Tibial nerve (tissue), 4 donors: ENCODE data around the gene ZNF221. TPM values are rescaled to one million over a fixed set of nuclear protein-coding genes. Genes with fewer than 3 reads are reported as not detected.
"Not testable (repeated sequence)": the region's sequence is repeated elsewhere in the genome, so short reads cannot be mapped to it uniquely, and the experiment has no call there.

Source experiments
- DNase-seq, 2 donors: peaks; one replicate each; pipeline ENCODE4 v3.0.0-alpha.2; 2019; ENCODE audit warnings: low spot score in 2 of 2
- H3K27ac ChIP-seq, 4 donors: fragments of 200-600 bp; sonication (generic) in 3 of 4; one replicate each; pipeline ENCODE4 v1.5.1; 2017 to 2019; ENCODE audit warnings: mild to moderate bottlenecking in 1 of 4
- H3K27me3 ChIP-seq, 2 donors: fragments of 200-600 bp; sonication (generic) in 1 of 2; one replicate each; pipeline versions ENCODE4 v1.5.1 to v1.6.0; 2017 to 2019
- H3K36me3 ChIP-seq, 3 donors: fragments of 200-600 bp; sonication (generic); one replicate each; pipeline ENCODE4 v1.5.1; 2018 to 2019
- H3K4me1 ChIP-seq, 4 donors: fragments of 200-600 bp; sonication (generic) in 3 of 4; one replicate each; pipeline ENCODE4 v1.5.1; 2017 to 2019
- H3K4me3 ChIP-seq, 4 donors: fragments of 200-600 bp; sonication (generic) in 3 of 4; one replicate each; pipeline ENCODE4 v1.5.1; 2017 to 2019; ENCODE audit warnings: mild to moderate bottlenecking in 1 of 4, moderate library complexity in 1 of 4
- H3K9me3 ChIP-seq, 4 donors: fragments of 200-600 bp; sonication (generic) in 3 of 4; one replicate each; pipeline ENCODE4 v1.5.1; 2017 to 2019
- EP300 ChIP-seq, 2 donors: sonication (generic); formaldehyde crosslinking; IDR thresholded peaks; one replicate each; pipeline ENCODE4 v1.6.1; 2017; ENCODE audit warnings: antibody characterized with exemption in 2 of 2, mild to moderate bottlenecking in 1 of 2
- POLR2A ChIP-seq, 2 donors: fragments of 450-650 bp; IDR thresholded peaks; one replicate each; pipeline ENCODE4 v1.6.1; 2017; ENCODE audit warnings: antibody characterized with exemption in 2 of 2, mild to moderate bottlenecking in 2 of 2, moderate library complexity in 2 of 2
- WGBS, 2 donors: methylation state at CpG; one replicate each; pipeline ENCODE4 v1.1.5; 2018; 5-methylcytosine and 5-hydroxymethylcytosine counted together
- total RNA-seq, 4 donors: library from RNA; depleted of rRNA; stranded (reverse); fragments of >200 nt; gene quantifications; one replicate each; pipeline ENCODE4 v1.1.0, GENCODE V29; 2016
- TF ChIP-seq, protein P1 (sequence below), 5 experiments: fragments of 200-600 bp in 3 of 5; fragments of 450-650 bp in 2 of 5; sonication (generic) in 3 of 5; IDR thresholded peaks; one replicate each; pipeline ENCODE4 v1.5.1; 2016 to 2019; ENCODE audit warnings: antibody characterized with exemption in 5 of 5, mild to moderate bottlenecking in 3 of 5, moderate library complexity in 2 of 5

The ZNF221 gene
- total RNA-seq, 4 donors from 2014 or later, result 3.6 to 7.3 (median 6.5) TPM

DNA sequence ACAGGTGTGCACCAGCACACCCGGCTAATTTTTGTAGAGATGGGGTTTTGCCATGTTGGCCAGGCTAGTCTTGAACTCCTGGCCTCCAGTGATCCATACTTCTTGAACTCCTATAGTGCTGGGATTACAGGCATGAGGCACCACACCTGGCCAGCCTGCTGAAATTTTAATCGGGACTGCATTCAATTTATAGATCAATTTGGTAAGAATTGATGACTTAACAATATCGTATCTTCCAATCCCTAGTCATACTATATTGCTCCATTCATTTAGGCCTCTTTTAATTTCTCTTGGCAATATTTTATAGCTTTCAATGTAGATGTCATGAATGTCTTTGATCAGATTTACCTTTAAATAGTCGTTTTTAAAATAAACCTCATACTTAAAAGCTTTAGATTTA lies 10.3 kb upstream of the ZNF221 start:
- H3K27ac ChIP-seq, result no peak overlapping the region
- no peaks in the 10 kb centered on the region for H3K36me3 ChIP-seq
- H3K4me3 ChIP-seq, result no peak overlapping the region
- H3K9me3 ChIP-seq, result no peaks in the 10 kb centered on the region
- H3K4me1 ChIP-seq, result peaks cover 0 to 3% (median 1%) of the 10 kb centered on the region in 4 donors
- DNase-seq, result no peak
- WGBS, 2 donors, result 75 to 82% methylated on average over 4 of the region's 4 CpGs
- TF ChIP-seq POLR2A (IDR thresholded peaks at IDR 0.05) (no peak), EP300 (IDR thresholded peaks at IDR 0.05) (no peak)
- TF ChIP-seq, protein P1, sequence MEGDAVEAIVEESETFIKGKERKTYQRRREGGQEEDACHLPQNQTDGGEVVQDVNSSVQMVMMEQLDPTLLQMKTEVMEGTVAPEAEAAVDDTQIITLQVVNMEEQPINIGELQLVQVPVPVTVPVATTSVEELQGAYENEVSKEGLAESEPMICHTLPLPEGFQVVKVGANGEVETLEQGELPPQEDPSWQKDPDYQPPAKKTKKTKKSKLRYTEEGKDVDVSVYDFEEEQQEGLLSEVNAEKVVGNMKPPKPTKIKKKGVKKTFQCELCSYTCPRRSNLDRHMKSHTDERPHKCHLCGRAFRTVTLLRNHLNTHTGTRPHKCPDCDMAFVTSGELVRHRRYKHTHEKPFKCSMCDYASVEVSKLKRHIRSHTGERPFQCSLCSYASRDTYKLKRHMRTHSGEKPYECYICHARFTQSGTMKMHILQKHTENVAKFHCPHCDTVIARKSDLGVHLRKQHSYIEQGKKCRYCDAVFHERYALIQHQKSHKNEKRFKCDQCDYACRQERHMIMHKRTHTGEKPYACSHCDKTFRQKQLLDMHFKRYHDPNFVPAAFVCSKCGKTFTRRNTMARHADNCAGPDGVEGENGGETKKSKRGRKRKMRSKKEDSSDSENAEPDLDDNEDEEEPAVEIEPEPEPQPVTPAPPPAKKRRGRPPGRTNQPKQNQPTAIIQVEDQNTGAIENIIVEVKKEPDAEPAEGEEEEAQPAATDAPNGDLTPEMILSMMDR (IDR thresholded peaks at IDR 0.05), result no peak
- H3K27me3 ChIP-seq, result no peaks in the 10 kb centered on the region

DNA sequence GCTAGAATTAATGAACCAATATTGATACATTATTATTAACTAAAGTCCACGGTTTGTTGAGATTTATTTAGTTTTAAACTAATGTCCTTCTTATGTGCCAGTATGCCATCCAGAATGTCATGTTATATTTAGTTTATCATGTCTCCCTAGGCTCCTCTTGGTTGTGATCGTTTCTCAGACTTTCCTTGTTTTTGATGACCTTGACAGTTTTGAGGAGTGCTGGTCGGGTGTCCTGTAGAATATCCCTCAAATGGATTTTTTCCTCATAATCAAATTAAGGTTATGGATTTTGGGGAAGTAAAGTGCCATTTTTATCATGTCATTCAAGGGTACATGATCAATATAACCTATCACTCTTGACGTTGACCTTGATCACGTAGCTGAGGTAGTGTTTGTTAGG lies 9.8 kb upstream of the ZNF221 start:
- H3K9me3 ChIP-seq, result no peaks in the 10 kb centered on the region
- WGBS, 2 donors, result 74 to 79% methylated on average over 5 of the region's 5 CpGs
- H3K27ac ChIP-seq, result no peak overlapping the region
- no peak for DNase-seq
- H3K4me3 ChIP-seq, result no peak overlapping the region
- TF ChIP-seq EP300 (IDR thresholded peaks at IDR 0.05) (no peak), POLR2A (IDR thresholded peaks at IDR 0.05) (no peak)
- TF ChIP-seq, protein P1 (IDR thresholded peaks at IDR 0.05), result no peak
- no peaks in the 10 kb centered on the region for H3K4me1 ChIP-seq
- no peaks in the 10 kb centered on the region for H3K27me3 ChIP-seq
- no peaks in the 10 kb centered on the region for H3K36me3 ChIP-seq

DNA sequence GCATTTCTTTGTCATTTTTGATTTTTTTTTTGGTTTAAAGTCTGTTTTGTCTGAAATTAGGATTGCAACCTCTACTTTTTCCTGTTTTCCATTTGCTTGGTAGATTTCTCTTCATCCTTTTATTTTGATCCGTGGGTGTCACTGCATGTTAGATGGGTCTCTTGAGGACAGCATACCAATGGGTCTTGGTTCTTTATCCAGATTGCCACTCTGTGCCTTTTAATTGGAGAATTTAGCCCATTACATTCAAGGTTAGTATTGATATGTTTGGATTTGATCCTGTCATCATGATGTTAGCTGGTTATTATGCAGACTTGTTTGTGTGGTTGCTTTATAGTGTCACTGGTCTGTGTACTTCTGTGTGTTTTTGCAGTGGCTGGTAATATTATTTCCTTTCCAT lies 3.6 kb upstream of the ZNF221 start:
- not testable (repeated sequence) for H3K36me3 ChIP-seq

DNA sequence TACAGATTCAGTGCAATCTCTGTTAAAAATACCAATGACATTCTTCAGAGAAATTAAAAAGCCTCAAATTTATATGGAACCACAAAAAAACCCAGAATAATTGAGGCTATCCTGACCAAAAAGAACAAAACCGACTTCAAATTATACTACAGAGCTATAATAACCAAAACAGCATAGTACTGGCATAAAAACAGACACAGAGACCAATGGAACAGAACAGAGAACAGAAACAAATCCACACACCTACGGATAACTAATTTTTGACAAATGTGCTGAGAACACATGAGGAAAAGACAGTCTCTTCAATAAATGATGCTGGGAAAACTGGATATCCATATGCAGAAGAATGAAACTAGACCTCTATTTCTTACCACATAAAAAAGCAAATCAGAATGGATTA lies 1.2 kb upstream of the ZNF221 start:
- not testable (repeated sequence) for DNase-seq, H3K4me3 ChIP-seq, H3K4me1 ChIP-seq, H3K27me3 ChIP-seq, H3K27ac ChIP-seq
- WGBS, 2 donors, result 93 to 94% methylated on average over 2 of the region's 2 CpGs
- Histone ChIP-seq H3K9me3 (peaks cover 0 to 54% (median 4%) of the 10 kb centered on the region in 4 donors), H3K36me3 (peaks cover 0 to 25% (median 0%) of the 10 kb centered on the region in 3 donors)

More for the DNA sequence above, 3.6 kb upstream of the ZNF221 start:
- not testable (repeated sequence) for H3K27me3 ChIP-seq, H3K4me3 ChIP-seq, H3K27ac ChIP-seq, DNase-seq, H3K4me1 ChIP-seq
- 0 to 3% methylated on average over 1 of the region's 1 CpG for WGBS, 2 donors
- H3K9me3 ChIP-seq, result peaks cover 0 to 31% (median 3%) of the 10 kb centered on the region in 4 donors

DNA sequence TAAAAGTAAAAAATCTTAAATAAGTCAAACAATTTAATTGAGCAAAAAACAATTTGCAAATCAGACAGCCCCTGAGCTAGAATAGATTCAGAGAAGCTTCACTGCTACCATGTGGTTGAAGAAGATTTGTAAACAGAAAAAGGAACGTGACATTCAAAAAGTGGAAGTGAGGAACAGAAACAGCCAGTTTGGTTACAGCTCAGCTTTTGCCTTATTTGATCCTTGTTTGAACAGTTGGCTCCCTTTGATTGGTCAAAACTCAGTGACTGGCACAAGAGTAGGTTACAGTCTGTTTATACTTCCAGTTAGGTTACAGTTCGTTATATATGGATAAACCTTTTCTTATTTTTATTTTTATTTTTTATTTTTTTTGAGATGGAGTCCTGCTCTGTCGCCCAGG lies 5.8 kb downstream of the ZNF221 start:
- DNase-seq, result no peak
- H3K4me1 ChIP-seq, result no peaks in the 10 kb centered on the region
- H3K27ac ChIP-seq, result no peak overlapping the region
- peaks cover 0 to 93% (median 34%) of the 10 kb centered on the region in 4 donors for H3K9me3 ChIP-seq
- 93 to 98% methylated on average over 3 of the region's 3 CpGs for WGBS, 2 donors
- TF ChIP-seq, protein P1 (IDR thresholded peaks at IDR 0.05), result no peak
- TF ChIP-seq EP300 (IDR thresholded peaks at IDR 0.05) (no peak), POLR2A (IDR thresholded peaks at IDR 0.05) (no peak)
- peaks cover 0 to 94% (median 0%) of the 10 kb centered on the region in 3 donors for H3K36me3 ChIP-seq
- no peak overlapping the region for H3K4me3 ChIP-seq
- H3K27me3 ChIP-seq, result no peaks in the 10 kb centered on the region

DNA sequence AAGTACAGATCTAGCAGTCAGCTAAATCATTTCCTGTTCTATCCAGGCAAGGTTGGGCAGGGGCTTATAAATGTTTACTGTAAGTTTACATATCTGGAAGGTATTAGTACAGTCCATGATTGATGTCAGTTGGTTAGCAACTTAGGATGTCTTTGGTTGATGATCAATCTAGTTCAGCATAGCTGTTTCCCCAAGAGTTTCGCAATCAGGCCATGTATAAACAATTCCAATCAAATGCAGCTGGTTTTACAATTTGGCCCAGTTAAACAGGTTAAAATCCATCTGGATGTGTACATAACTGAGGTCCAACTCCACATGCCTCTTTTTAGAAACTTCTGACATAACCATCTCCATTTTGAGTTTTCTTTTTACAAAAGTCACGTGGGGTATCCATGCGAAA lies 6.9 kb downstream of the ZNF221 start:
- no peaks in the 10 kb centered on the region for H3K27me3 ChIP-seq
- no peaks in the 10 kb centered on the region for H3K4me1 ChIP-seq
- H3K27ac ChIP-seq, result no peak overlapping the region
- DNase-seq, result no peak
- TF ChIP-seq EP300 (IDR thresholded peaks at IDR 0.05), result no peak
- TF ChIP-seq, protein P1 (IDR thresholded peaks at IDR 0.05), result no peak
- no peak for TF ChIP-seq POLR2A (IDR thresholded peaks at IDR 0.05)
- WGBS, 2 donors, result 96% methylated on average over 3 of the region's 3 CpGs
- H3K4me3 ChIP-seq, result no peak overlapping the region
- H3K36me3 ChIP-seq, result peaks cover 0 to 99% (median 6%) of the 10 kb centered on the region in 3 donors
- H3K9me3 ChIP-seq, result peaks cover 0 to 99% (median 43%) of the 10 kb centered on the region in 4 donors
